ENCODE results near the gene BMPR1B. TPM values are rescaled to one million over a fixed set of nuclear protein-coding genes. Genes with fewer than 3 reads are reported as not detected.

BMPR1B gene
- total and polyA plus RNA-seq, 9 donors: 4.9 to 35.7 (median 13.3) TPM

DNA sequence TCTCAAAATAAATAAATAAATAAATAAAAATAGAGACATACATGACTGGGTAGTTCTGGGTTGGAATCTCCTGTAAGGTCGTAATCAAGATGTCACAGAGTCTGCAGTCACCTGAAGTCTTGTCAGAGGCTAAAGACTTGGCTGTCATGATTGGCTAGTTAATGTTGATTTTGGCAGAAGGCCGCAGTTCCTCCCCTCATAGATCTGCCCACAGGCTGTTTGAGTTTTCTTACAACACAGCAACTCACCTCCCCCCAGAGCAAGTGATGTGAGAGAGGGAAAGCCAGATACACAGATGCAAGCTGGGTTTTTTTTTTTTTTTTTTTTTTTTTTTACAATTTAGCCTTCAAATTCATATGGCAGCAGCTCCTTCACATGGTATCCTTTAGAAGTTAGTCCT, 36.4 kb upstream of the BMPR1B start:
- Histone ChIP-seq H3K27ac (no peak overlapping the region), H3K27me3 (no peaks in the 10 kb centered on the region), H3K4me3 (no peak overlapping the region), H3K9me3 (no peaks in the 10 kb centered on the region), H3K36me3 (no peaks in the 10 kb centered on the region), H3K4me1 (ENCODE audit: insufficient read depth) (no peaks in the 10 kb centered on the region)
- no peak for TF ChIP-seq EP300 (IDR thresholded peaks at IDR 0.05)
- no peak for TF ChIP-seq CTCF (IDR thresholded peaks at IDR 0.05)
- TF ChIP-seq POLR2A (IDR thresholded peaks at IDR 0.05): no peak
- intact Hi-C loops (cut with DNase I): no loop called here
- no peak for DNase-seq
- WGBS, 3 donors: 86 to 92% (median 91%) methylated on average over 2 of the region's 2 CpGs

DNA sequence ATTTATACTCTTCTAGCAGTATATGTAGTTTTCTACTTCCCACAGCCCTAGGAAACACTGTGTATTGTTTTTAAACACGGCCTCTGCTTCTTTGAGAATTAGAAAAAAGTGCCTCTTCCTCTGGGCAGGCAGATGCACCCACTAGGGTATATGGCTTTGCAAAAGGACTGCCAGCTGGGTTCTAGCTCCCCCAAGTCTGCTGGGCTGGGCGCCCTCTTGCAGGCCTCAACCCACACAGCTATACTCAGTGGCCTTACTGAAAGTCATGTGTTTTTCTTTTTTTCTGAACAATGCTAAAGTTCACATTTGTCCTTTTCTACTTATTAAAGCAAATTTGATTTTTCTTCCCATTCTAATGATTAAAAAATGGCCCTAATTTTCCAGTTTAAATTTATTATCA, 35.5 kb upstream of the BMPR1B start:
- H3K27ac ChIP-seq: no peak overlapping the region
- 93 to 99% (median 96%) methylated on average over 2 of the region's 2 CpGs for WGBS, 3 donors
- H3K36me3 ChIP-seq: no peaks in the 10 kb centered on the region
- no peak for DNase-seq
- H3K4me1 ChIP-seq (ENCODE audit: insufficient read depth): no peaks in the 10 kb centered on the region
- H3K9me3 ChIP-seq: no peaks in the 10 kb centered on the region
- intact Hi-C loops (cut with DNase I): no loop called here
- no peaks in the 10 kb centered on the region for H3K27me3 ChIP-seq
- H3K4me3 ChIP-seq: no peak overlapping the region
- TF ChIP-seq CTCF (IDR thresholded peaks at IDR 0.05) (no peak), EP300 (IDR thresholded peaks at IDR 0.05) (no peak), POLR2A (IDR thresholded peaks at IDR 0.05) (no peak)

GRCh38 chr4:94722748-94723147, 35.0 kb upstream of the BMPR1B start:
- intact Hi-C loops (cut with DNase I): no loop called here
- no peaks in the 10 kb centered on the region for H3K36me3 ChIP-seq
- no peaks in the 10 kb centered on the region for H3K4me1 ChIP-seq (ENCODE audit: insufficient read depth)
- no peak overlapping the region for H3K27ac ChIP-seq
- WGBS, 3 donors: 39 to 57% (median 41%) methylated on average over 2 of the region's 2 CpGs
- H3K27me3 ChIP-seq: no peaks in the 10 kb centered on the region
- no peaks in the 10 kb centered on the region for H3K9me3 ChIP-seq
- H3K4me3 ChIP-seq: no peak overlapping the region
- TF ChIP-seq CTCF (IDR thresholded peaks at IDR 0.05): no peak
- TF ChIP-seq EP300 (IDR thresholded peaks at IDR 0.05): no peak
- no peak for TF ChIP-seq POLR2A (IDR thresholded peaks at IDR 0.05)
- no peak for DNase-seq

DNA sequence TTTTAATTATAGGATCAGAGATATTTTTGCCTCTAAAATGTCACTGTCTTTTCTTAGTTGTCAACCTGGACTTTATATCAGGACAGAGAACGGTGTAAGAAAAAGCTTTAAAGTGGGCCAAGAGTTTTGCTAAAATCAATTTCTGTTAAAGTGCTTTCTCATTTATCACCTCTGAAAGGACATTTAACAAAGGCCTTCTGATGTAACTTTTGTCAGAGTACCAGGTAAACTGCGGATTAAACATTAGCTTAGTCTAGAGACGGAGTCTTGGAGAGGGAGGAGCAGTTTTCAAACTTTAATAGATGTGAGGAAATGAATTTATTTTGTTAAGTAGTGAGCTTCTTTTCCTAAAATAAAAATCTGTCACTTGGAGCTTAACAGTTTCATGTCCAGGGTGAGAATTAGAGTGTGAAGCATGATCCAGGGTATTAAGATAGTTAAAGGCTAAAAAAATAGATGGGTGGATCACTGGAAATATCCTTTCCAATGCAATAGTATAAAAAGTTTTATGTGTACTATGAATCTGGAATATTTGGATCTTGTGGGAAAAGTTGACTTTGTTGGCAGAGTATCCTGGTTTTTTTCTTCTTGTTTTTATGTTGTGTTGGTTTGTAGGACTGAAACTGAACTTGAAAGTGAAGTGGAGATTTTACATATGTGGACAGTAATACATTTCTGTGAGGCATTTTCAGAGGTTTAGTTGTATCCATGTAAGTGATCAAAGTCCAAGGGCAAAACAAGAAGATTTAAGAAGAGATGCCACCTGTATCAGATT, 33.6 kb upstream of the BMPR1B start:
- 87 to 88% (median 88%) methylated on average over 3 of the region's 3 CpGs for WGBS, 3 donors
- Histone ChIP-seq H3K36me3 (no peaks in the 10 kb centered on the region), H3K4me1 (ENCODE audit: insufficient read depth) (no peaks in the 10 kb centered on the region)

More for the DNA sequence above, 33.6 kb upstream of the BMPR1B start:
- DNase-seq: no peak
- Histone ChIP-seq H3K9me3 (no peaks in the 10 kb centered on the region), H3K27ac (no peak overlapping the region), H3K4me3 (no peak overlapping the region), H3K27me3 (no peaks in the 10 kb centered on the region)
- no peak for TF ChIP-seq EP300 (IDR thresholded peaks at IDR 0.05)
- no peak for TF ChIP-seq CTCF (IDR thresholded peaks at IDR 0.05)
- no peak for TF ChIP-seq POLR2A (IDR thresholded peaks at IDR 0.05)
- intact Hi-C loops (cut with DNase I): no loop called here

All from ovary (tissue), 9 donors.